Subcutaneous abdominal adipose tissue (tissue), 5 donors: ENCODE measurements around the gene GSG1L2.

ENCODE experiments used
- H3K27ac ChIP-seq: one replicate; pipeline ENCODE4 v1.7.0; 2013; ENCODE audit warnings: low read depth, mild to moderate bottlenecking, inconsistent platforms, low read length, moderate library complexity
- H3K27me3 ChIP-seq, 5 donors: one replicate each; pipeline ENCODE4 v1.7.0; 2013; ENCODE audit warnings: low read length in 5 of 5, inconsistent platforms in 1 of 5; ENCODE audit not compliant: control insufficient read depth in 5 of 5, insufficient read depth in 4 of 5
- H3K36me3 ChIP-seq, 5 donors: one replicate each; pipeline ENCODE4 v1.7.0; 2013; ENCODE audit warnings: low read length in 5 of 5; ENCODE audit not compliant: control insufficient read depth in 5 of 5, insufficient read depth in 5 of 5
- H3K4me1 ChIP-seq, 5 donors: one replicate each; pipeline ENCODE4 v1.7.0; 2013; ENCODE audit warnings: low read length in 5 of 5, mild to moderate bottlenecking in 3 of 5, moderate library complexity in 1 of 5; ENCODE audit not compliant: control insufficient read depth in 5 of 5, insufficient read depth in 5 of 5
- H3K4me3 ChIP-seq, 5 donors: one replicate each; pipeline ENCODE4 v1.7.0; 2013; ENCODE audit warnings: low read length in 5 of 5, low read depth in 1 of 5
- H3K9ac ChIP-seq, 5 donors: one replicate each; pipeline ENCODE4 v1.7.0; 2013; ENCODE audit warnings: low read length in 5 of 5, mild to moderate bottlenecking in 4 of 5, moderate library complexity in 3 of 5
- H3K9me3 ChIP-seq, 5 donors: one replicate each; pipeline ENCODE4 v1.7.0; 2013; ENCODE audit warnings: low read length in 5 of 5; ENCODE audit not compliant: control insufficient read depth in 5 of 5
- donor health status: healthy.
- donor health status: healthy.
- donor health status: healthy.
- donor health status: healthy.
- donor health status: healthy.

Gene GSG1L2

DNA sequence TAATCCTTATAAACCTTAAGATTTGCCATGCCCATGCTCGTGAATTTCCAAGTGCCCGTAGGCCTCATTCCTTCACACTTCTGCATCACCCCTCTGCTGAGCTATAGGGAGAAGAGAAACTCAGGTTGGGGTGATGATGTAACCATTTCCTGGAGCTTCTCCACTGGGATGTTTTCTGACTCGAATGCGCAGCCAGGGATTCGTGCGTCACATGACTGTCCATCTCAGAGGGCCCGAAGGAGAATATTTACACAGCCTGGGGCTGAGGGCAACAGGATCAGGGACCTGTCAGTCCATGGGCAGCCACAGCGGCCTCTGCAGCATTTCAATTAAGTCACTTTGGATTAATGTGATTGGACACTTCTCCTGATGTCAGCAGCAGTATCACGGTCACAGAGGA lies 8.7 kb downstream of the GSG1L2 start:
- H3K4me3 ChIP-seq = no peak overlapping the region
- no peak overlapping the region for H3K27ac ChIP-seq
- H3K4me1 ChIP-seq = no peaks in the 10 kb centered on the region
- no peaks in the 10 kb centered on the region for H3K27me3 ChIP-seq
- H3K36me3 ChIP-seq = no peaks in the 10 kb centered on the region
- H3K9ac ChIP-seq = no peak overlapping the region
- H3K9me3 ChIP-seq = no peaks in the 10 kb centered on the region

DNA sequence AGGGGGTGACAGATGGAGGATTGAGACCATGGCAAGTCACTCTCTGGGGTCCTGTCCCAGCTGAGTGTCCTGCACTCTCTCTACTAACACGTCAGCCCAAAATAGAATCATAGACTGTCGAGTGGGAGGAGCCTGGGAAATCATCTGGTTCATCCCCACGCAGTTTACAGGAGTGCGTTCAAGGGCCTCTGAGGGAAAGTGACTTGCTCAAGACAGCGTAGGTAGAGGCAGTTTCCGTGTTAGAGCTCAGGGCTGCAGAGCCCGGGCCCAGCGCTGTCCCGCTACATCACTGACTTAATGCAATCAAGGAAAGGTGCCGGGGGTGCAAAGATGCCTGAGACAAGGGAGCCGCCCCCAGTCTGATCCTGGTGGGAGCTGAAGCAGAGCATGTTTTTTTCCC lies 10.3 kb downstream of the GSG1L2 start:
- Histone ChIP-seq H3K9ac (no peak overlapping the region), H3K27me3 (no peaks in the 10 kb centered on the region), H3K9me3 (no peaks in the 10 kb centered on the region), H3K36me3 (no peaks in the 10 kb centered on the region), H3K4me1 (no peaks in the 10 kb centered on the region), H3K27ac (no peak overlapping the region), H3K4me3 (no peak overlapping the region)

DNA sequence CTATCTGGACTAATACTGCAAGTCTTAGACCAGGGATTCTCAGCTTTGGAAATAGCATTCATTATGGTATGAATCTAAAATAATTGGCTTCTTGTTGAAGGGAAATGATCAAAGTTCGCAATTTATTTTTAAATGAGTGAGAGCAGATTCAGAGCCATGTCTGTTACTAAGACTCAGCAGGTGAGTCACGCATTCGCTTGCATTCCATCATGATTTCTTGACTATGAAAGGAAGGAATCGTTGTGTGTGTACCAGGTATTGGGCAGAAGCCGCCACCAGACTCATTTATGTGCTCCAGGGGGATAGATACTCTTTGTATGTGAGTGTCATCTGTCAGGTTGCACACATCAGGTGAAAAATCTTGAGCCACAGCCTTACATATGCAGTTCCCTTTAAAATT lies 10.8 kb downstream of the GSG1L2 start:
- Histone ChIP-seq H3K9ac (no peak overlapping the region), H3K4me1 (no peaks in the 10 kb centered on the region), H3K36me3 (no peaks in the 10 kb centered on the region), H3K27me3 (no peaks in the 10 kb centered on the region), H3K27ac (no peak overlapping the region), H3K4me3 (no peak overlapping the region), H3K9me3 (no peaks in the 10 kb centered on the region)

DNA sequence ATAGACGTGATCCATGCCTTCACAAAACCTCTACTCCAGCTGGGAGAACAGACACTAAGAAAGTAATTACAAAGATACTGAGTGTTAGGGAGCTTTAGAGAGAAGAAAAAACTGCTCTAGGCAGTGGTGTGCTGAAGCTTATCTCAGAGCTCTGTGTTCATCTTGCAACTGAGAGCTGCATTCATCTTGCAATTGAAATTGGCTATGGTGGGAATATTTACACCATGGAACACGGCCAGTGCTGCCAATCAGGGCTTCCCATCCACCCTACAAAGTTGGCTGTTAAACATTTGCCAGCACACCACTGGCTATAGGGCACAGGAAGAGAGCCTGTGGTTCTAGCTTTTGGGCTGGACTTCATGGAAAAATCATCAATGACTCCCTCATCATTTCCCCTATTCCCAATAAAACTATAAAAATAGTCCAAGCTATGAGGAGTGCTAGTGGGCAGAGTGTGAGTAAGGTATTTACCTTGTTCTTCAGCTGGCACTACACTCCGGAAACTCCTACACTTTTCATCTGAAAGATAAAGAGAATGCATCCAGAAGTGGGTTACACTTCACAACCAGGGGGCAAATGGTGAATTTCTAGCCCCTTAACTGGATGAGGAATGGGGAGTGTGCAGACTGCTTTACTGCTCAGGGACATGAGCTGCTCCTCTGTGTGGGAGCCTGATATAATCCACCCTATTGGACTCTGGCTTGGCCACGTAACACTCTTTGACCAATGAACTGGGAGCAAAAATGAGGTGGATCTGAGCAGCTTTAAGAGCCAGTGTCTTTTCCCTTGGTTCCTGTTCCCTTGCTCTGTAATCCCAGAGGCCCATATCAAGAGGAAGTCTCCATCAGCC lies 11.6 kb downstream of the GSG1L2 start:
- H3K27me3 ChIP-seq = no peaks in the 10 kb centered on the region
- peaks cover 0 to 2% (median 0%) of the 10 kb centered on the region in 5 donors for H3K9me3 ChIP-seq
- no peaks in the 10 kb centered on the region for H3K4me1 ChIP-seq
- H3K36me3 ChIP-seq = no peaks in the 10 kb centered on the region
- H3K27ac ChIP-seq = no peak overlapping the region
- no peak overlapping the region for H3K9ac ChIP-seq
- H3K4me3 ChIP-seq = no peak overlapping the region

DNA sequence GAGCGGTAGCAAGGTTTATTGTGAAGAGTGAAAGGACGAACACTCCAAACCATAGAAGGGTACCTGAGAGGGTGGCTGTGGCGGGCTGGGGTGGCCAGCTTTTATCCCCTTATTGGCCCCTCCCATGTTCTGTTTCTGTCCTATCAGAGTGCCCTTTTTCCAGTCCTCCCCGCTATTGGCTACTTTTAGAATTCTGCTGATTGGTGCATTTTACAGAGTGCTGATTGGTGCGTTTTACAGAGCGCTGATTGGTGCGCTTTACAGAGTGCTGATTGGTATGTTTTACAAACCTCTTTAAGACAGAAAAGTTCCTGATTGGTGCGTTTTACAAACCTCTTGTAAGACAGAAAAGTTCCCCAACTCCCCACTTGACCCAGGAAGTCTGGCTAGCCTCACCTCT lies 12.5 kb downstream of the GSG1L2 start:
- H3K27ac ChIP-seq = no peak overlapping the region
- no peak overlapping the region for H3K4me3 ChIP-seq

DNA sequence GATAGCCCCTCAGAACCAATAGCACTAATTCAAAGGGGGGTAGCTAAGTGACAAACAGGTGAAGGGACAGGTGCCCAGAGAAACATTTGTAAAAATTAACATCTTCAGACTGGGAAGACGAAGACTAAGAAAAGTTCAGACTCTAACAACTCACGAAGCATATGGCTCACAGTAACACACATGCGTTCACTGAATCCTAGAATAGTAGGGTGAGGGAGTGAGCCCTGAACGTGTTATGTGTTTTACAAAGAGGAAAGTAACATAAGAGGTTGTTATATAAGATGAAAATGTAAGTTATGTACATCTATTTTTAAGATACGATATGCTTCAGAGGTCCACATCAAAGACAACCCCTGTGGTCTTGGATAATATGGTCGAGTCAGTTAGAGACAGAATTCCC lies 15.2 kb downstream of the GSG1L2 start:
- Histone ChIP-seq H3K4me1 (no peaks in the 10 kb centered on the region), H3K4me3 (no peak overlapping the region), H3K9ac (no peak overlapping the region), H3K27ac (no peak overlapping the region), H3K9me3 (peaks cover 0 to 8% (median 4%) of the 10 kb centered on the region in 5 donors), H3K27me3 (peaks cover 0 to 3% (median 0%) of the 10 kb centered on the region in 5 donors), H3K36me3 (no peaks in the 10 kb centered on the region)

More for the DNA sequence above, 12.5 kb downstream of the GSG1L2 start:
- Histone ChIP-seq H3K27me3 (no peaks in the 10 kb centered on the region), H3K9me3 (peaks cover 0 to 4% (median 3%) of the 10 kb centered on the region in 5 donors), H3K36me3 (no peaks in the 10 kb centered on the region), H3K9ac (no peak overlapping the region), H3K4me1 (no peaks in the 10 kb centered on the region)

DNA sequence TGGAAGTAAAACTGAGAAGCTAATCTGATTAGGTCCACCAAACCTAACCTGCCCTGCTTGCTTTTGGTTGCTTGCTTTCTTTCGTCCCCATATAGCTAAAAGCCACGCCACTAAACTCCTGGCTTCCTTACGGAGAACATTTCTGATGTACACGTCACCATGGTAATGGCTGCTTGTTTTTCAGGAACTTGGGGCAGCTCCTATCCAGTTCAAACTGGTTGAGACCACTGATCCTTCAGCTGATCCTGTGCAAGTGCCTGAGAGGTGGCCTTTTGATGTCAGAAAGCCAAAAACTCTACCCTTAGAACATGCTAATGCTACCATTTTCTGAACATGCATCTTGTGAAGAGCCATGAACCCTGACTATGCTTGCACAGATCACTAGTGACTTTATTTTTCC lies 16.1 kb downstream of the GSG1L2 start:
- H3K27me3 ChIP-seq = peaks cover 0 to 3% (median 0%) of the 10 kb centered on the region in 5 donors
- no peak overlapping the region for H3K27ac ChIP-seq
- H3K4me1 ChIP-seq = no peaks in the 10 kb centered on the region
- H3K9me3 ChIP-seq = peaks cover 0 to 8% (median 4%) of the 10 kb centered on the region in 5 donors
- H3K9ac ChIP-seq = no peak overlapping the region
- no peak overlapping the region for H3K4me3 ChIP-seq
- H3K36me3 ChIP-seq = no peaks in the 10 kb centered on the region

DNA sequence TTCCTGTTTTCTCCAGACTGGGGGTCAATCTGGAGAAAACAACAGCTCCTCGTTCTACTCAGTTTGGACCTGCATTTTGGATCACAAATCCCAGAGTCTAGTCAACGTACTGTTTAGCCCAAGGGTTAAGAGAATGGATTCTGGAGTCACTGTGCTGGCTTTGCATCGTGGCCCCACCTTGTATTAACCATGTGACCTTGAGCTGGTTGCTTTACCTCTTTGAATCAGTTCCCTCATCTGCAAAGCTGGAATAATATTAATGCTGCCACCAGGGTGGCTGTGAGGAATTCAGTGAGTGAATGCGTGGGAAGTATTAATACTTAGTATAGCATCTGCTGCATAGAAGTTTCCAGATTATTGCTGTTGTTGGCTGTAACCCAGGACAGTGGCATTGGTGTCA lies 19.2 kb downstream of the GSG1L2 start:
- H3K27me3 ChIP-seq = peaks cover 0 to 3% (median 0%) of the 10 kb centered on the region in 5 donors
- H3K4me3 ChIP-seq = peak overlapping the region in 3 of 5 donors; percentile 2 to 22 (median 22)
- H3K27ac ChIP-seq = no peak overlapping the region
- no peaks in the 10 kb centered on the region for H3K36me3 ChIP-seq
- no peaks in the 10 kb centered on the region for H3K4me1 ChIP-seq
- H3K9me3 ChIP-seq = peaks cover 0 to 8% (median 4%) of the 10 kb centered on the region in 5 donors
- H3K9ac ChIP-seq = no peak overlapping the region

DNA sequence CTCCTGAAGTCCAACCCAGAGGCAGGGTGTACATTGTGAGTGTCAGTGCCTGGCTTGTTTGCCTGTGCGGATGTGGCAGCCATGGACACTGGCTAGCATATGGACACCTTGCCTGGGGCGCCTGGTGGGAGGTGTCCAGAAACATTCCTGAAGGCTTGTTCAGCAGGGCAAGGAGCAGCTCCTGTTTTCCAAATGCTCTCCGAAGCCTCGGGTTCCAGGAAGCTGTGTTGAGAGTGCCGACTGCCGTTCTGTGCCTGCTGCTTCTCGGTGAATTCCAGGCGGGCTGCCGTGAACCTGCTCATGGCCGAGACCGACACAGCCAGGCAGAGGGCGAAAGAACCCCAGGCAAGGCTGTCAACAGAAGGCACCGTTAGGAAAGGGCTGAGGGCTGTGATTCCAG lies 19.6 kb downstream of the GSG1L2 start:
- peak overlapping the region in 3 of 5 donors; percentile 2 to 22 (median 22) for H3K4me3 ChIP-seq
- no peaks in the 10 kb centered on the region for H3K4me1 ChIP-seq
- H3K27me3 ChIP-seq = peaks cover 0 to 3% (median 0%) of the 10 kb centered on the region in 5 donors
- no peak overlapping the region for H3K9ac ChIP-seq
- no peaks in the 10 kb centered on the region for H3K36me3 ChIP-seq
- no peak overlapping the region for H3K27ac ChIP-seq
- H3K9me3 ChIP-seq = peaks cover 0 to 8% (median 4%) of the 10 kb centered on the region in 5 donors

DNA sequence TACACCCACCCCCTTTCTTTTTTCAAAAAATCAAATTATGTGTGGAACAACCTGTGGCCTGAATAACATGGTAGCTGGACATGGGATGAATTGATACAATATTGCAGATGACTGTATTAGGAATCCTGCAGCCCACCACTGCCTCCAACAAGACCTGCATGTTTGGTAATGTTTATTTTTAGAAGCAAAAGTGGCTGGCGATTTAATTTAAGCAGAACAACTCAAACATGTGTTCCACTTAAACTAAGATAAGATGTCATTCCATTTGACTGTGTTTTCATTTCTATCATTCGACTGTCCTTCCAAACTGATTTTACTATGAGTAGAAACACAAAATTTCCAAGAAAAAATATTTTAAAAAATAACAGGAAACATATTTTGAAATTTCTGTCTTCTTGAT lies 20.4 kb downstream of the GSG1L2 start:
- peaks cover 0 to 8% (median 4%) of the 10 kb centered on the region in 5 donors for H3K9me3 ChIP-seq
- H3K27me3 ChIP-seq = peaks cover 0 to 3% (median 0%) of the 10 kb centered on the region in 5 donors
- H3K4me3 ChIP-seq = no peak overlapping the region
- H3K27ac ChIP-seq = no peak overlapping the region
- H3K36me3 ChIP-seq = no peaks in the 10 kb centered on the region
- H3K4me1 ChIP-seq = no peaks in the 10 kb centered on the region
- no peak overlapping the region for H3K9ac ChIP-seq
